ENCODE data around the gene TSPAN11. TPM values are rescaled to one million over a fixed set of nuclear protein-coding genes. Genes with fewer than 3 reads are reported as not detected.

TSPAN11 gene
- total RNA-seq, 1 donor from 2014 or later: 19.7 TPM

DNA sequence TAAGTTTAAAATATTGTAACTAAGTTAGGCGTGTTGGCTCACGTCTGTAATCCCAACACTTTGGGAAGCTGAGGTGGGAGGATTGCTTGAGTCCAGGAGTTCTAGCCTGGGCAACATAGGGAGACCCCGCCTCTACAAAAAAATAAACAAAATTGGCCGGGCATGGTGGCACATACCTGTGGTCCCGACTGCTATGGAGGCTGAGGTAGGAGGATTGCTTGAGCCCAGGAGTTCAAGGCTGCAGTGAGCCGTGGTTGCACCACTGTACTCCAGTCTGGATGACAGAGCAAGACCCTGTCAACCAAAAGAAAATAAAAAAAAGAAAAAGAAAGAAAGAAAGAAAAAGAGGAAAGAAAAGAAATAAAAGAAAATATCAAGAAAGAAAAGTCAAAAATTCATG, 72.5 kb downstream of the TSPAN11 start:
- Mint-ChIP-seq H3K27ac (no peak overlapping the region), H3K9me3 (no peaks in the 10 kb centered on the region), H3K27me3 (ENCODE audit: low read depth) (peaks cover 19% of the 10 kb centered on the region), H3K36me3 (no peaks in the 10 kb centered on the region), H3K4me3 (no peak overlapping the region), H3K4me1 (peaks cover 2% of the 10 kb centered on the region)
- DNase-seq (ENCODE audit: low spot score in 2 of 2, unreplicated experiment in 2 of 2): no peak
- TF ChIP-seq, protein P1, sequence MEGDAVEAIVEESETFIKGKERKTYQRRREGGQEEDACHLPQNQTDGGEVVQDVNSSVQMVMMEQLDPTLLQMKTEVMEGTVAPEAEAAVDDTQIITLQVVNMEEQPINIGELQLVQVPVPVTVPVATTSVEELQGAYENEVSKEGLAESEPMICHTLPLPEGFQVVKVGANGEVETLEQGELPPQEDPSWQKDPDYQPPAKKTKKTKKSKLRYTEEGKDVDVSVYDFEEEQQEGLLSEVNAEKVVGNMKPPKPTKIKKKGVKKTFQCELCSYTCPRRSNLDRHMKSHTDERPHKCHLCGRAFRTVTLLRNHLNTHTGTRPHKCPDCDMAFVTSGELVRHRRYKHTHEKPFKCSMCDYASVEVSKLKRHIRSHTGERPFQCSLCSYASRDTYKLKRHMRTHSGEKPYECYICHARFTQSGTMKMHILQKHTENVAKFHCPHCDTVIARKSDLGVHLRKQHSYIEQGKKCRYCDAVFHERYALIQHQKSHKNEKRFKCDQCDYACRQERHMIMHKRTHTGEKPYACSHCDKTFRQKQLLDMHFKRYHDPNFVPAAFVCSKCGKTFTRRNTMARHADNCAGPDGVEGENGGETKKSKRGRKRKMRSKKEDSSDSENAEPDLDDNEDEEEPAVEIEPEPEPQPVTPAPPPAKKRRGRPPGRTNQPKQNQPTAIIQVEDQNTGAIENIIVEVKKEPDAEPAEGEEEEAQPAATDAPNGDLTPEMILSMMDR (IDR thresholded peaks at IDR 0.05; ENCODE audit: unreplicated experiment): no peak

DNA sequence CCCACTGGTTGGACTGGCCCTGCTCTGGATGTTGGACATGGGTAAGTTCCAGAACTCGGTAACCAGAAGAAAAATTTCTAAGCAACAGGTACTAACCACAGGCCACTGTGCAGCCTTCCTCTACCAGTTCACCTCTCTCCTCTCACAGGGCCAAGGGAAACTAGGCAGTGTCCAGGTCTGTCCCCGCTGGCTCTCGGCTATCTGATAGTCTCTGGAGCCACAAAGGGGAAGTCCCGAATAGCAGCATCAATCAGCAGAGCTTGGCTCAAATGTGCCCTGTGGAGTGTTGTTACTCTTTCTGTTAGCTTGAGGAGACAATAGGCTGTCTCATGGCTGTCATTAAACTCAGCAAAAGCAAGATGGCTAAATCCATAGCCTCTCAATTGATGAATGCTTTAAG, 73.2 kb downstream of the TSPAN11 start:
- Mint-ChIP-seq H3K4me3 (no peak overlapping the region), H3K36me3 (no peaks in the 10 kb centered on the region), H3K27me3 (ENCODE audit: low read depth) (peaks cover 25% of the 10 kb centered on the region), H3K4me1 (peaks cover 2% of the 10 kb centered on the region), H3K27ac (no peak overlapping the region), H3K9me3 (no peaks in the 10 kb centered on the region)
- TF ChIP-seq, protein P1 (IDR thresholded peaks at IDR 0.05; ENCODE audit: unreplicated experiment): no peak
- no peak for DNase-seq (ENCODE audit: low spot score in 2 of 2, unreplicated experiment in 2 of 2)

DNA sequence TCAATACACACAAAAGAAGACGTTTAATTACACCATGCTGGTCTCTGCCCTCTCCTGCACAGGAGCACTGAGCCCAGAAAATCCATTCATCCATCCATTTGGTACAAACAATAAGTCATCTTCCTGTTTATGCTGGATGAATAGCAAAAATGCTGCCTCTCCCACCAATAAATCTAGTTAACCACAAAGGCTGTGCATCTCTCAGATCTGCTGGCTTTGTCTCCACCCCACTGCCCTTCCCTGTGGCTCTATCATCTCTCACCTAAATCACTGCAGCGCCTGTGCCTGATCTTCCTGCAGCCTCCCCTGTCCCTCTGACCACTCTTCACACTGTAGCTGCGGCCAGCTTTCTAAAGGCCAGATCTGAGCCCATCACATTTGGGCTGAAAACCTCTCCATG, 74.2 kb downstream of the TSPAN11 start:
- no peak for DNase-seq (ENCODE audit: low spot score in 2 of 2, unreplicated experiment in 2 of 2)
- H3K36me3 Mint-ChIP-seq: no peaks in the 10 kb centered on the region
- TF ChIP-seq, protein P1 (IDR thresholded peaks at IDR 0.05; ENCODE audit: unreplicated experiment): no peak
- H3K27me3 Mint-ChIP-seq (ENCODE audit: low read depth): peaks cover 28% of the 10 kb centered on the region
- no peak overlapping the region for H3K27ac Mint-ChIP-seq
- peaks cover 2% of the 10 kb centered on the region for H3K4me1 Mint-ChIP-seq
- no peaks in the 10 kb centered on the region for H3K9me3 Mint-ChIP-seq
- no peak overlapping the region for H3K4me3 Mint-ChIP-seq

DNA sequence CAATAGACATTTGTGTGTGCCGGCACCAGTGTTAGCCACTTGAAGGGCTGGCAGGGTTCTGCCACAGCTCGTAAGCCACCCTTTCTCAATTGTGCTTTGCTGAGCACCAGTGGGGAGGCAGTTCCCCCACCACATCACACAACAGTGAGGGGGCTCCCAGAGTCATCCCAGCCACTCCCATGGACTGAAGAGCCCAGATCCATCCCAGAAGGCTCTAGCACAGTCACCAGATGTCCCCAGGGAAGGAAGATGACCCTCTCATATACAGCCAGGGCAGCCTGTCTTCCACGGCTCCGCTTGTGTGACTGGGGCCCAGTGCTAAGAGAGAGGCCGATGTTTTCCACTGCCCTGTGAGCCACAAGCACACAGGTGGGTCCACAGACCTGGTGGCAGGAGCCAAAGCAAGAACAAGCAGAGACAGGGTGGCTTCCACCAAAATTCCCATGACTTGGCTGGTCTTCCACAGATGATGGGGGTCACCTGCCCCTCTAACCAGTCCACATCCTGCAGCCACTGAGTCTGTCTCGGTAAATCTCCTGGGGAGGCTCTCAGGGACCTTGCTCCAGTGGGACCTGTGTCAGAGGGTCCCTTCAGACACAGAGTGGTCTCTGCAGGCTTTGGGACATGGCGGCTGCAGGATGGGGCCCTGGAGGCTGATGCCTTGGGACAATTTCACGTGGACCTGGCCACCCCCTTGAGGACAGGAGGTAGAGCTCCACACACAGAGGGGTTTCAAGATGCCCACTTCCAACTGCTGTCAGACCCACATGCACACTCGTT, 75.2 kb downstream of the TSPAN11 start:
- TF ChIP-seq, protein P1 (IDR thresholded peaks at IDR 0.05; ENCODE audit: unreplicated experiment): no peak
- no peak for DNase-seq (ENCODE audit: low spot score in 2 of 2, unreplicated experiment in 2 of 2)
- H3K9me3 Mint-ChIP-seq: no peaks in the 10 kb centered on the region
- H3K4me3 Mint-ChIP-seq: no peak overlapping the region
- peaks cover 2% of the 10 kb centered on the region for H3K4me1 Mint-ChIP-seq
- H3K27ac Mint-ChIP-seq: no peak overlapping the region
- no peaks in the 10 kb centered on the region for H3K36me3 Mint-ChIP-seq
- peaks cover 28% of the 10 kb centered on the region for H3K27me3 Mint-ChIP-seq (ENCODE audit: low read depth)

DNA sequence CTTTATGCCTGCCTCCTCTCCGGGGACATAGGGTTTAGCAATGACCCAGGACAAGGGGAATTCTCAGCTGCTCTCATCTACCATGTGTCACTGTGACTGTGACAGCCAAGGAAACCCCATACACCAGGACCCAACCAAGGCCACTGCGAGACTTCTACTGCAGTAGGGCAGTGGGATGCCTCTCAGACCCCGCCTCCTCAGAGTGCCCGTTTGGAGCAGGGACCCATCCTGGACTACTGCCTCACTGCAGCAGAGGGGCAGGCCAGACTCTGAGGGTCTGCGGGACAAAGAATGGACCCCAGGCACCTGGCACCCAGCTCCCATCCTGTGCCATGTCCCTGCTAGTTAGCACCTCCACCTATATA, 75.8 kb downstream of the TSPAN11 start:
- H3K27me3 Mint-ChIP-seq (ENCODE audit: low read depth): peaks cover 28% of the 10 kb centered on the region
- H3K27ac Mint-ChIP-seq: no peak overlapping the region
- no peaks in the 10 kb centered on the region for H3K9me3 Mint-ChIP-seq
- TF ChIP-seq, protein P1 (IDR thresholded peaks at IDR 0.05; ENCODE audit: unreplicated experiment): no peak
- no peak for DNase-seq (ENCODE audit: low spot score in 2 of 2, unreplicated experiment in 2 of 2)
- H3K36me3 Mint-ChIP-seq: no peaks in the 10 kb centered on the region
- H3K4me3 Mint-ChIP-seq: no peak overlapping the region
- peaks cover 2% of the 10 kb centered on the region for H3K4me1 Mint-ChIP-seq
